ENCODE data around the gene BAK1.
"Not testable (repeated sequence)": the region's sequence is repeated elsewhere in the genome, so short reads cannot be mapped to it uniquely, and the experiment has no call there.

- TF ChIP-seq CTCF (IDR thresholded peaks at IDR 0.05; ENCODE audit: poor library complexity); EZH2 (IDR thresholded peaks at IDR 0.05; ENCODE audit: borderline replicate concordance); EZH2phosphoT487 (IDR thresholded peaks at IDR 0.05; ENCODE audit: low read depth, severe bottlenecking, unreplicated experiment): not testable (repeated sequence)
Measured at GRCh38 chr6:33532431-33532830, 47.6 kb downstream of the BAK1 start.

Measured in hepatocyte (in vitro differentiated cells).